Bronchial epithelial cell (primary cell): ENCODE measurements around the gene SLC25A1. TPM values are rescaled to one million over a fixed set of nuclear protein-coding genes. Genes with fewer than 3 reads are reported as not detected.

Source experiments
- DNase-seq: peaks from one replicate; pipeline ENCODE4 v3.0.0-alpha.2; 2010; ENCODE audit warnings: low read depth
- FAIRE-seq: peaks from 2 replicates; lab custom pipeline; 2011; peaks lifted over from hg19 to GRCh38; lab: Jason Lieb, UNC
- H3K27me3 ChIP-seq: 2 replicates; pipeline ENCODE4 v1.5.1; 2011; ENCODE audit warnings: low read length; ENCODE audit not compliant: control insufficient read depth, insufficient read depth
- H3K36me3 ChIP-seq: 2 replicates; pipeline ENCODE4 v1.5.1; 2011; ENCODE audit warnings: low read length; ENCODE audit not compliant: control insufficient read depth, insufficient read depth
- H3K4me3 ChIP-seq: 2 replicates; pipeline ENCODE4 v1.5.1; 2011; ENCODE audit warnings: mild to moderate bottlenecking, low read depth, low read length, control low read depth
- CTCF ChIP-seq: IDR thresholded peaks from 2 replicates; pipeline ENCODE4 v1.5.1; 2011; ENCODE audit warnings: mild to moderate bottlenecking, moderate library complexity, low read length, control low read depth, inconsistent platforms; ENCODE audit not compliant: insufficient read depth, severe bottlenecking
- total RNA-seq: library from RNA; depleted of rRNA; stranded (reverse); fragments of >200 nt; gene quantifications from 2 replicates; pipeline ENCODE4 v1.2.1, GENCODE V29; 2014

The SLC25A1 gene
- total RNA-seq, 1 donor from 2014 or later: 71.6 TPM

GRCh38 chr22:19142394-19142793 is 36.1 kb downstream of the SLC25A1 start:
- no peak for TF ChIP-seq CTCF
- DNase-seq (no peak), FAIRE-seq (no peak)
- Histone ChIP-seq H3K36me3 (peaks cover 35% of the 10 kb centered on the region), H3K27me3 (peaks cover 5% of the 10 kb centered on the region), H3K4me3 (no peak overlapping the region)

GRCh38 chr22:19139974-19140373 is 38.6 kb downstream of the SLC25A1 start:
- H3K4me3 ChIP-seq: no peak overlapping the region
- DNase-seq: no peak
- H3K36me3 ChIP-seq: peaks cover 44% of the 10 kb centered on the region
- FAIRE-seq: no peak
- no peak for TF ChIP-seq CTCF
- no peaks in the 10 kb centered on the region for H3K27me3 ChIP-seq

- no peak for FAIRE-seq
- H3K4me3 ChIP-seq: no peak overlapping the region
- H3K36me3 ChIP-seq: peaks cover 52% of the 10 kb centered on the region
- no peak for TF ChIP-seq CTCF
- DNase-seq: no peak
- H3K27me3 ChIP-seq: no peaks in the 10 kb centered on the region
Observed at GRCh38 chr22:19139001-19139356, 39.6 kb downstream of the SLC25A1 start.

GRCh38 chr22:19138217-19139000 is 40.1 kb downstream of the SLC25A1 start:
- Histone ChIP-seq H3K4me3 (no peak overlapping the region), H3K36me3 (peaks cover 52% of the 10 kb centered on the region), H3K27me3 (no peaks in the 10 kb centered on the region)
- TF ChIP-seq CTCF: no peak
- FAIRE-seq (no peak), DNase-seq (no peak)

GRCh38 chr22:19137384-19138216 is 40.9 kb downstream of the SLC25A1 start:
- Histone ChIP-seq H3K36me3 (peaks cover 51% of the 10 kb centered on the region), H3K27me3 (no peaks in the 10 kb centered on the region), H3K4me3 (no peak overlapping the region)
- no peak for FAIRE-seq
- DNase-seq: no peak
- TF ChIP-seq CTCF: no peak
